H9 (cell line): ENCODE data around the gene CAGE1. TPM values are rescaled to one million over a fixed set of nuclear protein-coding genes. Genes with fewer than 3 reads are reported as not detected.
A peak's percentile ranks its signal among the peaks of the same experiment; 100 is the strongest.

Experiments used
- DNase-seq: peaks from one replicate; pipeline ENCODE4 v3.0.0-alpha.2; 2017
- H2AFZ ChIP-seq: one replicate; pipeline ENCODE4 v1.6.1; 2013; ENCODE audit warnings: mild to moderate bottlenecking, low read length, control low read depth, moderate library complexity
- H2AK5ac ChIP-seq: 2 replicates; pipeline ENCODE4 v1.6.1; 2013; ENCODE audit warnings: low read length, control low read depth, mixed read lengths; ENCODE audit not compliant: insufficient read length
- H2BK120ac ChIP-seq: one replicate; pipeline ENCODE4 v1.6.1; 2013; ENCODE audit warnings: low read depth, mild to moderate bottlenecking, low read length, control low read depth, inconsistent platforms; ENCODE audit not compliant: poor library complexity, severe bottlenecking
- H2BK12ac ChIP-seq: 2 replicates; pipeline ENCODE4 v1.6.1; 2013; ENCODE audit warnings: low read length, control low read depth, mixed read lengths, low read depth; ENCODE audit not compliant: insufficient read length
- H2BK15ac ChIP-seq: 2 replicates; pipeline ENCODE4 v1.6.1; 2013; ENCODE audit warnings: low read depth, low read length, control low read depth
- H2BK20ac ChIP-seq: one replicate; pipeline ENCODE4 v1.6.1; 2013; ENCODE audit warnings: low read depth, mild to moderate bottlenecking, low read length, control low read depth, inconsistent platforms; ENCODE audit not compliant: poor library complexity, severe bottlenecking
- H2BK5ac ChIP-seq: 2 replicates; pipeline ENCODE4 v1.6.1; 2013; ENCODE audit warnings: low read length, control low read depth, mixed read lengths; ENCODE audit not compliant: insufficient read length
- H3K14ac ChIP-seq: 2 replicates; pipeline ENCODE4 v1.6.1; 2013; ENCODE audit warnings: low read length, control low read depth; ENCODE audit not compliant: insufficient read depth
- H3K18ac ChIP-seq: 2 replicates; pipeline ENCODE4 v1.6.1; 2013; ENCODE audit warnings: low read depth, mild to moderate bottlenecking, mixed read lengths, low read length, control low read depth; ENCODE audit not compliant: insufficient read length
- H3K23ac ChIP-seq: 2 replicates; pipeline ENCODE4 v1.6.1; 2013; ENCODE audit warnings: low read length, control low read depth, mixed read lengths, low read depth; ENCODE audit not compliant: insufficient read length
- H3K23me2 ChIP-seq: 2 replicates; pipeline ENCODE4 v1.6.1; 2013; ENCODE audit warnings: low read depth, mild to moderate bottlenecking, mixed read lengths, low read length, control low read depth; ENCODE audit not compliant: insufficient read length, poor library complexity, severe bottlenecking
- H3K27ac ChIP-seq: 2 replicates; pipeline ENCODE4 v1.5.1; 2013; ENCODE audit warnings: low read length, control low read depth, mixed read lengths, low read depth; ENCODE audit not compliant: insufficient read length
- H3K27me3 ChIP-seq: 2 replicates; pipeline ENCODE4 v1.6.1; 2013; ENCODE audit warnings: low read length, control low read depth, inconsistent platforms; ENCODE audit not compliant: insufficient read depth
- H3K4ac ChIP-seq: 2 replicates; pipeline ENCODE4 v1.6.1; 2013; ENCODE audit warnings: low read depth, mild to moderate bottlenecking, control low read depth, inconsistent platforms, low read length, moderate library complexity
- H3K4me1 ChIP-seq: 2 replicates; pipeline ENCODE4 v1.6.1; 2013; ENCODE audit warnings: low read length, control low read depth, inconsistent platforms; ENCODE audit not compliant: insufficient read depth
- H3K4me2 ChIP-seq: 2 replicates; pipeline ENCODE4 v1.6.1; 2013; ENCODE audit warnings: low read length, control low read depth, mixed read lengths; ENCODE audit not compliant: insufficient read length, insufficient read depth
- H3K56ac ChIP-seq: 2 replicates; pipeline ENCODE4 v1.6.1; 2013; ENCODE audit warnings: low read depth, mild to moderate bottlenecking, mixed read lengths, low read length, control low read depth; ENCODE audit not compliant: insufficient read length
- H3K79me1 ChIP-seq: 2 replicates; pipeline ENCODE4 v1.6.1; 2013; ENCODE audit warnings: low read depth, mild to moderate bottlenecking, moderate library complexity, low read length, control low read depth, inconsistent platforms; ENCODE audit not compliant: insufficient read depth, poor library complexity, severe bottlenecking
- H3K79me2 ChIP-seq: 2 replicates; pipeline ENCODE4 v1.6.1; 2013; ENCODE audit warnings: low read length, control low read depth, inconsistent platforms; ENCODE audit not compliant: insufficient read depth
- H3K9ac ChIP-seq: 2 replicates; pipeline ENCODE4 v1.6.1; 2013; ENCODE audit warnings: low read length, control low read depth, mixed read lengths; ENCODE audit not compliant: insufficient read length; ENCODE audit errors: extremely low read depth
- H3K9me3 ChIP-seq: one replicate; pipeline ENCODE4 v1.6.1; 2013; ENCODE audit warnings: low read depth, low read length, inconsistent platforms; ENCODE audit not compliant: control insufficient read depth
- H3T11ph ChIP-seq: one replicate; pipeline ENCODE4 v1.6.1; 2013; ENCODE audit warnings: mild to moderate bottlenecking, low read length, control low read depth, inconsistent platforms
- H4K20me1 ChIP-seq: one replicate; pipeline ENCODE4 v1.6.1; 2013; ENCODE audit not compliant: control insufficient read depth, insufficient read length, insufficient read depth
- H4K5ac ChIP-seq: 2 replicates; pipeline ENCODE4 v1.6.1; 2013; ENCODE audit warnings: low read depth, mild to moderate bottlenecking, mixed read lengths, low read length, control low read depth; ENCODE audit not compliant: insufficient read length
- H4K8ac ChIP-seq: replicated peaks from 2 replicates; pipeline ENCODE4 v1.6.1; 2013; ENCODE audit warnings: low read length, control low read depth, mixed read lengths, low read depth; ENCODE audit not compliant: insufficient read length
- H4K91ac ChIP-seq: 2 replicates; pipeline ENCODE4 v1.6.1; 2013; ENCODE audit warnings: low read depth, mild to moderate bottlenecking, moderate library complexity, mixed read lengths, low read length, control low read depth; ENCODE audit not compliant: insufficient read length
- H3K27ac Mint-ChIP-seq, 3 experiments: 2 replicates in 2 of 3; 3 replicates in 1 of 3; pipeline ENCODE4 v1.8.0; 2020 to 2021; ENCODE audit warnings: mixed read lengths in 3 of 3, mild to moderate bottlenecking in 1 of 3, moderate library complexity in 1 of 3
- H3K27me3 Mint-ChIP-seq: 2 replicates; pipeline ENCODE4 v1.8.0; 2021; ENCODE audit warnings: low read depth, mild to moderate bottlenecking, moderate library complexity, mixed read lengths
- H3K36me3 Mint-ChIP-seq, 3 experiments: 2 replicates in 2 of 3; 3 replicates in 1 of 3; pipeline ENCODE4 v1.8.0; 2020 to 2021; ENCODE audit warnings: low read depth in 3 of 3, mixed read lengths in 3 of 3; ENCODE audit not compliant: insufficient read depth in 1 of 3
- H3K4me1 Mint-ChIP-seq, 2 experiments: 2 replicates each; pipeline ENCODE4 v1.8.0; 2020; ENCODE audit warnings: mixed read lengths in 2 of 2
- H3K4me3 Mint-ChIP-seq, 2 experiments: 2 replicates in 1 of 2; 3 replicates in 1 of 2; pipeline ENCODE4 v1.8.0; 2020 to 2021; ENCODE audit warnings: mild to moderate bottlenecking in 2 of 2, mixed read lengths in 2 of 2, moderate library complexity in 1 of 2
- H3K9me3 Mint-ChIP-seq, 2 experiments: 2 replicates in 1 of 2; 3 replicates in 1 of 2; pipeline ENCODE4 v1.8.0; 2020; ENCODE audit warnings: mild to moderate bottlenecking in 2 of 2, mixed read lengths in 2 of 2, moderate library complexity in 1 of 2
- CTCF ChIP-seq: fragments of 200-600 bp; sonication (generic); conservative IDR thresholded peaks from 3 replicates; pipeline ENCODE4 v1.8.0; 2021; ENCODE audit warnings: antibody characterized with exemption, mild to moderate bottlenecking
- WGBS: extraction: QIAGEN DNeasy Blood & Tissue Kit; methylation state at CpG from one replicate; pipeline ENCODE4 v1.1.7; 2013; ENCODE audit warnings: missing lambda C conversion rate, low lambda C conversion rate, mixed read lengths; ENCODE audit not compliant: insufficient read length; ENCODE audit errors: extremely low coverage; 5-methylcytosine and 5-hydroxymethylcytosine counted together
- total RNA-seq: library from RNA; stranded (reverse); gene quantifications from 2 replicates; pipeline ENCODE4 v1.2.1, GENCODE V29; 2021

CAGE1 gene
- total RNA-seq, 1 experiment from 2014 or later, result 0.28 TPM

GRCh38 chr6:7418238-7418905, 28.8 kb upstream of the CAGE1 start:
- H3K23ac ChIP-seq, result no peak overlapping the region
- no peak overlapping the region for H2BK12ac ChIP-seq
- H3K4me2 ChIP-seq, result no peak overlapping the region
- H2BK15ac ChIP-seq, result no peak overlapping the region
- no peak overlapping the region for H2BK5ac ChIP-seq
- H2BK20ac ChIP-seq, result no peak overlapping the region
- H3K79me1 ChIP-seq, result no peaks in the 10 kb centered on the region
- H3K23me2 ChIP-seq, result no peaks in the 10 kb centered on the region
- H3K27ac ChIP-seq, result no peak overlapping the region
- no peaks in the 10 kb centered on the region for H3K9me3 ChIP-seq
- H3K27me3 ChIP-seq, result no peaks in the 10 kb centered on the region
- Mint-ChIP-seq H3K27ac (peak overlapping the region in 1 of 3 experiments; percentile 36; a peak in 3 of 7 replicates), H3K9me3 (no peaks in the 10 kb centered on the region), H3K4me1 (peaks cover 31 to 33% of the 10 kb centered on the region in 2 experiments), H3K4me3 (no peak overlapping the region), H3K27me3 (no peaks in the 10 kb centered on the region), H3K36me3 (peaks cover 27 to 52% (median 40%) of the 10 kb centered on the region in 3 experiments)
- no peak overlapping the region for H4K5ac ChIP-seq
- no peak overlapping the region for H3K56ac ChIP-seq
- no peak overlapping the region for H3K9ac ChIP-seq
- H3K18ac ChIP-seq, result no peak overlapping the region
- WGBS, result no CpG with 5 or more reads among the region's 6 CpGs
- no peak overlapping the region for H3K4ac ChIP-seq
- H3K4me1 ChIP-seq, result peaks cover 5% of the 10 kb centered on the region; the same call in 1 of the 2 replicates
- H2AK5ac ChIP-seq, result no peak overlapping the region
- H3K79me2 ChIP-seq, result no peaks in the 10 kb centered on the region
- DNase-seq, result no peak
- H2BK120ac ChIP-seq, result no peak overlapping the region
- no peaks in the 10 kb centered on the region for H4K20me1 ChIP-seq
- no peak for TF ChIP-seq CTCF
- no peak overlapping the region for H2AFZ ChIP-seq
- H4K91ac ChIP-seq, result no peak overlapping the region
- no peak overlapping the region for H4K8ac ChIP-seq
- no peak overlapping the region for H3T11ph ChIP-seq
- no peak overlapping the region for H3K14ac ChIP-seq
